A673 (cell line): ENCODE results near the gene ATP6V0D1. TPM values are rescaled to one million over a fixed set of nuclear protein-coding genes. Genes with fewer than 3 reads are reported as not detected.

Source experiments
- BruUV-seq: library from RNA; stranded (reverse); fragments of 400-500 nt; replicated peaks from 2 replicates; lab custom pipeline; 2021; lab: Mats Ljungman, UMichigan
- CTCF ChIA-PET: fragments of 300-600 bp; sonication (Branson Sonifier 250); formaldehyde crosslinking; loops from one replicate; lab custom pipeline; 2022; ENCODE audit warnings: antibody characterized with exemption; lab: Charles Lee
- POLR2A ChIA-PET: fragments of 300-600 bp; sonication (Branson Sonifier 250); formaldehyde crosslinking; loops from one replicate; lab custom pipeline; 2022; ENCODE audit warnings: antibody characterized with exemption; ENCODE audit not compliant: low non-redundant PET; lab: Charles Lee
- DNase-seq: peaks from one replicate; pipeline ENCODE4 v3.0.0-alpha.2; 2015; ENCODE audit warnings: low spot score
- H3K27ac ChIP-seq: fragments of 200-600 bp; sonication (generic); 2 replicates; pipeline ENCODE4 v1.5.1; 2016; ENCODE audit warnings: mixed run types, low read depth, mild to moderate bottlenecking, mixed read lengths, antibody characterized with exemption, low read length; ENCODE audit not compliant: poor library complexity, severe bottlenecking
- H3K27me3 ChIP-seq: fragments of 200-600 bp; sonication (generic); replicated peaks from 2 replicates; pipeline ENCODE4 v1.6.1; 2017; ENCODE audit warnings: mixed run types, low read depth, mild to moderate bottlenecking, mixed read lengths, antibody characterized with exemption, low read length; ENCODE audit not compliant: insufficient read depth, poor library complexity
- H3K36me3 ChIP-seq: fragments of 200-600 bp; sonication (generic); 2 replicates; pipeline ENCODE4 v1.6.1; 2016; ENCODE audit warnings: mixed run types, mild to moderate bottlenecking, mixed read lengths, antibody characterized with exemption, low read length; ENCODE audit not compliant: insufficient read depth, poor library complexity, severe bottlenecking
- H3K4me1 ChIP-seq: fragments of 200-600 bp; sonication (generic); 2 replicates; pipeline ENCODE4 v1.6.1; 2017; ENCODE audit warnings: mixed run types, mild to moderate bottlenecking, mixed read lengths, antibody characterized with exemption, low read length; ENCODE audit not compliant: insufficient read depth, poor library complexity, severe bottlenecking
- H3K4me3 ChIP-seq: fragments of 200-600 bp; sonication (generic); 2 replicates; pipeline ENCODE4 v1.5.1; 2016; ENCODE audit warnings: low read depth, mixed run types, mild to moderate bottlenecking, mixed read lengths, low read length; ENCODE audit not compliant: poor library complexity, severe bottlenecking
- H3K9me3 ChIP-seq: fragments of 200-600 bp; sonication (generic); 2 replicates; pipeline ENCODE4 v1.6.1; 2016; ENCODE audit warnings: mixed run types, low read depth, mild to moderate bottlenecking, mixed read lengths, antibody characterized with exemption, low read length; ENCODE audit not compliant: poor library complexity, severe bottlenecking
- CTCF ChIP-seq: fragments of 300-800, 200-600 bp; sonication (generic); conservative IDR thresholded peaks from 2 replicates; pipeline ENCODE4 v1.5.1; 2017; ENCODE audit warnings: low read depth, mild to moderate bottlenecking, antibody characterized with exemption, low read length, moderate library complexity, mixed read lengths
- EZH2 ChIP-seq: fragments of 200-600 bp; sonication (generic); IDR thresholded peaks from 2 replicates; pipeline ENCODE4 v1.6.1; 2017; ENCODE audit warnings: borderline replicate concordance, low read depth, mild to moderate bottlenecking, mixed read lengths, antibody characterized with exemption, low read length; ENCODE audit not compliant: poor library complexity, severe bottlenecking
- intact Hi-C: fragments of 100-400 bp; cut with micrococcal nuclease; formaldehyde crosslinking; loops from one replicate; pipeline ENCODE4 v1.10.0; 2022; ENCODE audit not compliant: unreplicated experiment
- total RNA-seq: library from RNA; stranded (reverse); gene quantifications from 2 replicates; pipeline ENCODE4 v1.2.3, GENCODE V29; 2021

The ATP6V0D1 gene
- total RNA-seq, 1 experiment from 2014 or later, result 63.9 TPM

DNA sequence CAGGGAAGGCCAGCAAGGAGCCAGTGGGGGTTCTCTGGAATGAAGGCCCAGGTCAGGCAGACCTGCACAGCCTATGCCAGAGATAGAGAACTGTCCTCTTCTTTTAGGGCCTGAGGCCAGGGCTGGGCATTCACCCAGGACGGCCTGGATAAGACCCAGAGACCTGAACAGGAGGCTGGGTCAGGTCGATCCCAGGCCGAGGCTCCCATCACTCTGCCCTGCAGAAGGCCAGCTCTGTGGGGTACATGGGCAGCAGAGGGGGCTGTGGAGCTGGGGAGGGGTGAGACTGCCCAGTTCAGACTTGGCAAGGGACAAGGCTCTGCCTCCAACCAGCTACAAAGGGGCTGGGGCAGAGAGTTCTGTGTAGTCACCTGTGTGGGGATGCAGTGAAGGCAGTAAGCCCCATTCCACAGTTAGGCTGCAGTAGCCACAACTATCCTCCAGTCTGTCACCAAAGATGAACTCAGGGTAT is 35.5 kb downstream of the ATP6V0D1 start:
- CTCF ChIA-PET, result interaction anchor here (0.6 to 1.2 kb wide), 3 partner anchors 18 to 185 kb away, joined by 3 to 9 read pairs (median 5); no protein-coding TSS in a partner anchor

GRCh38 chr16:67445126-67445426 is 35.9 kb downstream of the ATP6V0D1 start:
- H3K36me3 ChIP-seq, result no peaks in the 10 kb centered on the region
- H3K4me3 ChIP-seq, result no peak overlapping the region
- TF ChIP-seq EZH2 (no peak), CTCF (no peak)
- H3K27ac ChIP-seq, result no peak overlapping the region
- no peaks in the 10 kb centered on the region for H3K27me3 ChIP-seq
- no TSS peak for BruUV-seq
- POLR2A ChIA-PET, result no interaction called here
- CTCF ChIA-PET, result interaction anchor here (1.2 kb wide), 1 partner anchor 17 kb away, joined by 3 read pairs; no protein-coding TSS in a partner anchor
- no peaks in the 10 kb centered on the region for H3K9me3 ChIP-seq
- intact Hi-C loops, result no loop called here
- DNase-seq, result no peak
- H3K4me1 ChIP-seq, result no peaks in the 10 kb centered on the region

More for the DNA sequence above, 35.5 kb downstream of the ATP6V0D1 start:
- Histone ChIP-seq H3K4me3 (no peak overlapping the region), H3K4me1 (no peaks in the 10 kb centered on the region), H3K27ac (no peak overlapping the region), H3K9me3 (no peaks in the 10 kb centered on the region), H3K27me3 (no peaks in the 10 kb centered on the region), H3K36me3 (no peaks in the 10 kb centered on the region)
- no peak for DNase-seq
- no TSS peak for BruUV-seq
- POLR2A ChIA-PET, result no interaction called here
- TF ChIP-seq CTCF (no peak), EZH2 (no peak)
- intact Hi-C loops, result no loop called here

DNA sequence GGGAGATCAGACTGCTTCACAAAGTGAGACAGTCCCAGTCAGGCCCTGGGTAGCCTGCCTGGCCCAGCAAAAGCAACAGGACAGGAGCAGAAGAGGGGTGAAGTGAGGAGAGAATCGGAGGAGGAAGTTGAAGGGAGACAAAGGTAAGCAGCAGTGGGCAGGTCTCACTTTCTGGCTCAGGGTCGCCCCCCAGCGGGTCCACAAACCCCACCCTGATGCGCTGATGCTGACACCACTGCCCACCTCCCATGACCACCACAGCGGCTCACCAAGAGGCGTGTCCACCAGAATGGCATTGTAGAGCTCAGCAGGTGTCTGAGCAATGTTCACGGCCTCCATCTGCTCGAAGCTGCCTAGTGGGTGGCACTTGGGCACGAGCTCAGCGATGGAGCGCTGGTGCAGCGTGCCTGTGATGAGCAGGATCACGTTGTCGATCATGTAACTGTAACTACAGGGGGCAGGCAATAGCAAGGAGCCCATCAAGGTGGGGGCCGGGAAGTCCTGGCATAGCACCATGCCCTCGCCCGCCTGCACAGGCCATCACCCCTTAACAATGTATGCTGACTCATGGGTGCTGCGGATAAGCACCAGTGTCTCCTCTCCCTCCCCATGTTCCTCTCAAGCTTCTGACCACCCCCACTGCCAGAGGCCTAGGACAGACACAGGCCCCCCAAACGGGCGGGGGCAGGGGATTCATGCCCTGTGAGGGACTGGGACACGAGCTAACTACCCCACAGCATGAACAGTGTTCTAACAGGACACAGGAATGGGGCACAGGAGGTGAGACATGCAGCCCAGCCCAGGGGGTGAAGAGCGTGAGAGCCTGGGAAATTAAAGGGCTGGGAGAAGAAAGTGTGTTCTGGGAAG is 36.5 kb downstream of the ATP6V0D1 start:
- no TSS peak for BruUV-seq
- Histone ChIP-seq H3K36me3 (no peaks in the 10 kb centered on the region), H3K4me1 (no peaks in the 10 kb centered on the region), H3K4me3 (no peak overlapping the region), H3K27me3 (no peaks in the 10 kb centered on the region), H3K9me3 (no peaks in the 10 kb centered on the region), H3K27ac (no peak overlapping the region)
- ChIA-PET POLR2A (no interaction called here), CTCF (no interaction called here)
- intact Hi-C loops, result no loop called here
- DNase-seq, result no peak
- TF ChIP-seq EZH2, result no peak
